H1 (cell line): ENCODE measurements around the gene DPM2. TPM values are rescaled to one million over a fixed set of nuclear protein-coding genes. Genes with fewer than 3 reads are reported as not detected.
A peak's percentile ranks its signal among the peaks of the same experiment; 100 is the strongest.

Source experiments
- CTCF ChIA-PET: fragments of 300-600 bp; sonication (Branson Sonifier 250); formaldehyde crosslinking; loops from one replicate; lab custom pipeline; 2021; ENCODE audit not compliant: partially characterized antibody; lab: Charles Lee
- POLR2A ChIA-PET: fragments of 300-600 bp; sonication (Branson Sonifier 250); formaldehyde crosslinking; loops from one replicate; lab custom pipeline; 2021; ENCODE audit warnings: inconsistent platforms; ENCODE audit not compliant: partially characterized antibody; lab: Charles Lee
- DNase-seq, 2 experiments: peaks; one replicate each; pipeline versions ENCODE4 v3.0.0 to v3.0.0-alpha.2; 2010 to 2022; ENCODE audit warnings: low spot score in 2 of 2, low read depth in 1 of 2, mixed read lengths in 1 of 2
- FAIRE-seq: peaks from 2 replicates; lab custom pipeline; 2011; peaks lifted over from hg19 to GRCh38; lab: Jason Lieb, UNC
- H2AFZ ChIP-seq: 2 replicates; pipeline ENCODE4 v1.8.1; 2012; ENCODE audit warnings: low read length, inconsistent platforms
- H2AK5ac ChIP-seq: 2 replicates; pipeline ENCODE4 v1.6.1; 2013; ENCODE audit warnings: low read depth, low read length
- H2BK120ac ChIP-seq: replicated peaks from 2 replicates; pipeline ENCODE3; 2013; ENCODE audit warnings: low read depth, low read length, inconsistent platforms
- H2BK12ac ChIP-seq: 2 replicates; pipeline ENCODE4 v1.6.1; 2013; ENCODE audit warnings: low read depth, low read length
- H2BK15ac ChIP-seq: 2 replicates; pipeline ENCODE4 v1.6.1; 2013; ENCODE audit warnings: low read length
- H2BK20ac ChIP-seq: 2 replicates; pipeline ENCODE4 v1.6.1; 2013; ENCODE audit warnings: low read length
- H2BK5ac ChIP-seq: 2 replicates; pipeline ENCODE4 v1.6.1; 2013; ENCODE audit warnings: low read depth, low read length
- H3K14ac ChIP-seq: 2 replicates; pipeline ENCODE4 v1.6.1; 2013; ENCODE audit warnings: inconsistent platforms; ENCODE audit not compliant: insufficient read length
- H3K18ac ChIP-seq: 2 replicates; pipeline ENCODE4 v1.6.1; 2013; ENCODE audit warnings: low read length; ENCODE audit errors: extremely low read depth
- H3K23ac ChIP-seq: 2 replicates; pipeline ENCODE4 v1.6.1; 2013; ENCODE audit warnings: inconsistent platforms; ENCODE audit not compliant: insufficient read length
- H3K23me2 ChIP-seq: 2 replicates; pipeline ENCODE4 v1.6.1; 2013; ENCODE audit warnings: low read depth, low read length
- H3K27ac ChIP-seq: 2 replicates; pipeline ENCODE4 v1.6.1; 2011; ENCODE audit warnings: low read depth, low read length, inconsistent platforms
- H3K27me3 ChIP-seq, 4 experiments: replicated peaks in 1 of 4; 1 replicate in 1 of 4; 2 replicates in 3 of 4; pipeline versions ENCODE4 v1.6.1 to v1.8.1; 2011 to 2013; ENCODE audit warnings: low read length in 3 of 4, mild to moderate bottlenecking in 3 of 4, inconsistent platforms in 2 of 4, mixed read lengths in 2 of 4, moderate library complexity in 1 of 4; ENCODE audit not compliant: control insufficient read depth in 3 of 4, insufficient read depth in 3 of 4; ENCODE audit errors: extremely low read depth in 1 of 4
- H3K36me3 ChIP-seq, 4 experiments: 2 replicates each; pipeline versions ENCODE4 v1.6.1 to v1.8.1; 2011 to 2013; ENCODE audit warnings: mild to moderate bottlenecking in 4 of 4, low read length in 3 of 4, moderate library complexity in 2 of 4, control low read depth in 1 of 4, inconsistent platforms in 1 of 4; ENCODE audit not compliant: insufficient read depth in 4 of 4, control insufficient read depth in 2 of 4
- H3K4ac ChIP-seq: replicated peaks from 2 replicates; pipeline ENCODE3; 2013; ENCODE audit warnings: low read length, low read depth, mixed read lengths, inconsistent platforms; ENCODE audit not compliant: insufficient read length
- H3K4me1 ChIP-seq, 4 experiments: replicated peaks in 1 of 4; 1 replicate in 1 of 4; 2 replicates in 3 of 4; pipeline versions ENCODE4 v1.6.1 to v1.8.1; 2011 to 2013; ENCODE audit warnings: low read length in 3 of 4, inconsistent platforms in 2 of 4, mixed read lengths in 1 of 4; ENCODE audit not compliant: insufficient read depth in 4 of 4, control insufficient read depth in 3 of 4
- H3K4me2 ChIP-seq, 2 experiments: 2 replicates each; pipeline versions ENCODE4 v1.6.1 to v1.8.1; 2011 to 2013; ENCODE audit warnings: low read depth in 2 of 2, low read length in 2 of 2, control low read depth in 1 of 2, inconsistent platforms in 1 of 2, mild to moderate bottlenecking in 1 of 2; ENCODE audit not compliant: insufficient read depth in 1 of 2
- H3K4me3 ChIP-seq, 4 experiments: fragments of 200-600, 300-600 bp in 1 of 4; sonication (generic), shearing (Covaris generic), sonication (Bioruptor Twin) in 1 of 4; 2 replicates each; pipeline versions ENCODE4 v1.5.1 to v1.8.1; 2011 to 2016; ENCODE audit warnings: low read length in 4 of 4, low read depth in 3 of 4, control low read depth in 2 of 4, inconsistent platforms in 2 of 4, mild to moderate bottlenecking in 2 of 4, mixed read lengths in 1 of 4, moderate library complexity in 1 of 4; ENCODE audit not compliant: insufficient read depth in 2 of 4; ENCODE audit errors: extremely low read depth in 1 of 4
- H3K56ac ChIP-seq: replicated peaks from 2 replicates; pipeline ENCODE3; 2013; ENCODE audit warnings: low read depth, mild to moderate bottlenecking, mixed read lengths, low read length, inconsistent platforms; ENCODE audit not compliant: insufficient read length
- H3K79me1 ChIP-seq: 2 replicates; pipeline ENCODE4 v1.6.1; 2013; ENCODE audit warnings: low read depth, low read length, control low read depth
- H3K79me2 ChIP-seq, 2 experiments: 2 replicates each; pipeline versions ENCODE4 v1.6.1 to v1.8.1; 2012 to 2013; ENCODE audit warnings: low read length in 2 of 2, mild to moderate bottlenecking in 2 of 2, inconsistent platforms in 1 of 2; ENCODE audit not compliant: insufficient read depth in 2 of 2, control insufficient read depth in 1 of 2
- H3K9ac ChIP-seq, 4 experiments: replicated peaks in 1 of 4; 1 replicate in 1 of 4; 2 replicates in 3 of 4; pipeline versions ENCODE4 v1.6.1 to v1.8.1; 2011 to 2013; ENCODE audit warnings: low read depth in 3 of 4, low read length in 3 of 4, control low read depth in 2 of 4, mild to moderate bottlenecking in 2 of 4, moderate library complexity in 2 of 4, inconsistent platforms in 1 of 4; ENCODE audit errors: extremely low read depth in 1 of 4
- H3K9me3 ChIP-seq, 2 experiments: 2 replicates each; pipeline versions ENCODE4 v1.6.1 to v1.8.1; 2012 to 2013; ENCODE audit warnings: mild to moderate bottlenecking in 2 of 2, moderate library complexity in 2 of 2, control low read depth in 1 of 2, inconsistent platforms in 1 of 2, low read depth in 1 of 2, low read length in 1 of 2, mixed read lengths in 1 of 2; ENCODE audit not compliant: insufficient read depth in 2 of 2
- H4K20me1 ChIP-seq, 2 experiments: replicated peaks in 1 of 2; 2 replicates each; pipeline versions ENCODE3 to v1.8.1; 2011 to 2013; ENCODE audit warnings: inconsistent platforms in 2 of 2, low read length in 2 of 2, mild to moderate bottlenecking in 1 of 2; ENCODE audit not compliant: insufficient read depth in 2 of 2, control insufficient read depth in 1 of 2
- H4K5ac ChIP-seq: 2 replicates; pipeline ENCODE4 v1.6.1; 2013; ENCODE audit warnings: low read length, low read depth, mixed read lengths, inconsistent platforms; ENCODE audit not compliant: insufficient read length
- H4K8ac ChIP-seq: 2 replicates; pipeline ENCODE4 v1.8.0; 2013; ENCODE audit warnings: mild to moderate bottlenecking, moderate library complexity, low read length, inconsistent platforms; ENCODE audit not compliant: insufficient read depth; ENCODE audit errors: extremely low read depth
- H4K91ac ChIP-seq: replicated peaks from 2 replicates; pipeline ENCODE3; 2013; ENCODE audit warnings: low read length, mixed read lengths, inconsistent platforms; ENCODE audit not compliant: insufficient read length
- BACH1 ChIP-seq: IDR thresholded peaks from 2 replicates; pipeline ENCODE4 v1.6.1; 2012; ENCODE audit warnings: low read length, improper control_type of control experiment
- CBX8 ChIP-seq: fragments of 300-800, 300-1000 bp; sonication (generic); IDR thresholded peaks from 2 replicates; pipeline ENCODE4 v1.7.1; 2016; ENCODE audit warnings: low read depth, low read length, borderline replicate concordance
- POLR2A ChIP-seq, 2 experiments: IDR thresholded peaks; 1 replicate in 1 of 2; 2 replicates in 1 of 2; pipeline ENCODE4 v1.6.1; 2011; ENCODE audit warnings: low read depth in 2 of 2, low read length in 2 of 2, mild to moderate bottlenecking in 2 of 2; ENCODE audit errors: control extremely low read depth in 1 of 2
- WGBS, 2 experiments: shearing (Covaris generic) in 1 of 2; methylation state at CpG; one replicate each; pipeline versions ENCODE4 v1.1.6 to v1.1.7; 2013 to 2015; ENCODE audit warnings: low lambda C conversion rate in 2 of 2, mixed read lengths in 2 of 2, inconsistent platforms in 1 of 2, low coverage in 1 of 2, missing lambda C conversion rate in 1 of 2; ENCODE audit not compliant: insufficient replicate concordance in 2 of 2, insufficient coverage in 1 of 2, insufficient read length in 1 of 2; ENCODE audit errors: extremely low coverage in 1 of 2, missing lambda C conversion rate in 1 of 2; 5-methylcytosine and 5-hydroxymethylcytosine counted together
- polyA plus RNA-seq, 7 experiments: library from polyadenylated mRNA; depleted of rRNA in 3 of 7; stranded (reverse) in 5 of 7; unstranded in 2 of 7; fragments of >200 nt in 5 of 7; fragments of 200-250 nt in 2 of 7; gene quantifications; 1 replicate in 5 of 7; 2 replicates in 1 of 7; 4 replicates in 1 of 7; pipeline versions ENCODE4 v1.2.1 to v1.2.3, GENCODE V29; 2011 to 2013; ENCODE audit warnings: missing spikeins in 2 of 7, mixed read lengths in 2 of 7
- total RNA-seq: library from RNA; stranded (reverse); fragmentation: NEBNext Ultra II Directional; extraction: Animal tissue kit (Norgen Biotek cat#: 25700); gene quantifications from 2 replicates; pipeline ENCODE4 v1.2.1, GENCODE V29; 2021

The DPM2 gene
- total and polyA plus RNA-seq, 2 of the 8 experiments (the other 6 are each of a cell fraction or from before 2014, with no cell fraction given), result 45.4 to 95.4 TPM

DNA sequence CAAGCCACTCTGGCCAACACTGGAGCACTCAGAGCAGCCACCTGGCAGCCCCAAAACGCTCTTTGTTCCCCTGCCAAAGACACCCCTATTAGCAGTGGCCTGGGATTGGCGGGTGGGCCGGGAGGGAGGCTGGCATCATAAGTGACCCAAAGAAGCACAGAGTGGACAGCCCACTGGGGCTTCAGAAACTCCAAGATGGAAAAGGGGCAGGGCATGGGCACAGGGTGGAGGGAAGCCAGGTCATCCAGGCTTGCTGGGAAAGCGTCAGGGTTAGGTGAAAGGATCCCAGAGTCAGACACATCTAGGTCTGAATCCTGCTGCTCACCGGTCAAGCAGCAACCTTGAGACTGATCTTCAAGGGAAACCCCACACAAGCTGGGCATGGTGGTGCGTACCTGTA is 28.3 kb upstream of the DPM2 start:
- FAIRE-seq (no peak), DNase-seq (no peak)
- H2BK20ac ChIP-seq, result no peak overlapping the region
- CTCF ChIA-PET, result interaction anchor here (0.6 to 35.5 kb wide), 6 partner anchors 10 to 745 kb away, joined by 3 to 825 read pairs (median 4); no protein-coding TSS in a partner anchor
- H3K27ac ChIP-seq, result no peak overlapping the region
- H3K27me3 ChIP-seq, result no peaks in the 10 kb centered on the region
- H4K8ac ChIP-seq, result peak overlapping the region; percentile 75; the same call in 1 of the 2 replicates
- peaks cover 31% of the 10 kb centered on the region for H3K79me1 ChIP-seq
- no peak overlapping the region; a peak in 1 of 7 replicates for H3K9ac ChIP-seq
- no peak overlapping the region for H2AFZ ChIP-seq
- peak overlapping the region; percentile 29 for H4K91ac ChIP-seq
- H3K4me3 ChIP-seq, result no peak overlapping the region
- H2BK12ac ChIP-seq, result peak overlapping the region; percentile 84
- peak overlapping the region; percentile 93 for H2BK5ac ChIP-seq
- no peak overlapping the region for H3K14ac ChIP-seq
- H3K9me3 ChIP-seq, result no peaks in the 10 kb centered on the region
- H2AK5ac ChIP-seq, result peak overlapping the region; percentile 86
- H4K5ac ChIP-seq, result peak overlapping the region; percentile 7
- H3K36me3 ChIP-seq, result no peaks in the 10 kb centered on the region
- peak overlapping the region; percentile 48 for H3K18ac ChIP-seq
- H3K4me2 ChIP-seq, result no peak overlapping the region
- POLR2A ChIA-PET, result interaction anchor here (0.6 to 1.5 kb wide), 4 partner anchors 10 to 16 kb away, joined by 3 to 10 read pairs (median 4); partner anchors contain the start of gene EEIG1
- no peak overlapping the region for H2BK120ac ChIP-seq
- H3K79me2 ChIP-seq, result peaks cover 5 to 98% of the 10 kb centered on the region in 2 experiments; a peak in 3 of 4 replicates
- WGBS, 2 experiments, result 85% methylated on average over 6 of the region's 6 CpGs; no CpG with 5 or more reads in 1 of the 2 experiments
- no peak overlapping the region for H3K56ac ChIP-seq
- H2BK15ac ChIP-seq, result peak overlapping the region; percentile 92; the same call in 1 of the 2 replicates
- H3K23ac ChIP-seq, result no peak overlapping the region
- no peak for TF ChIP-seq POLR2A (IDR thresholded peaks at IDR 0.05; ENCODE audit: control extremely low read depth in 1 of 2, low read depth in 2 of 2, low read length in 2 of 2)
- no peak for TF ChIP-seq BACH1
- TF ChIP-seq CBX8, result no peak
- H3K23me2 ChIP-seq, result no peaks in the 10 kb centered on the region
- peaks cover 21 to 45% of the 10 kb centered on the region in 2 experiments for H4K20me1 ChIP-seq
- no peak overlapping the region for H3K4ac ChIP-seq
- peaks cover 0 to 47% (median 18%) of the 10 kb centered on the region in 4 experiments; a peak in 6 of 7 replicates for H3K4me1 ChIP-seq
